HCT116 (cell line): ENCODE results near the gene C1orf35. TPM values are rescaled to one million over a fixed set of nuclear protein-coding genes. Genes with fewer than 3 reads are reported as not detected.

ENCODE experiments used
- ATAC-seq: fragments of 200-7000 bp; cut with Tn5 transposase; 2 replicates; pipeline ENCODE4 v1.9.1; 2020; ENCODE audit warnings: mild to moderate bottlenecking, moderate library complexity
- BruUV-seq: library from RNA; stranded (reverse); fragments of 400-500 nt; replicated peaks from 2 replicates; lab custom pipeline; 2021; lab: Mats Ljungman, UMichigan
- CTCF ChIA-PET: fragments of 300-600 bp; sonication (Branson Sonifier 250); formaldehyde crosslinking; loops from one replicate; lab custom pipeline; 2021; ENCODE audit warnings: antibody characterized with exemption; lab: Charles Lee
- POLR2A ChIA-PET: fragments of 300-600, 350-600 bp; sonication (Branson Sonifier 250); formaldehyde crosslinking; loops from one replicate; lab custom pipeline; 2021; ENCODE audit warnings: antibody characterized with exemption; lab: Charles Lee
- RAD21 ChIA-PET, 2 experiments: fragments of 300-600 bp; sonication (Branson Sonifier 250); formaldehyde crosslinking; loops; one replicate each; lab custom pipeline; 2023; ENCODE audit warnings: low total read pairs in 2 of 2; ENCODE audit not compliant: uncharacterized antibody in 2 of 2, unreplicated experiment in 2 of 2, low non-redundant PET in 1 of 2; lab: Charles Lee
- DNase-seq: peaks from one replicate; pipeline ENCODE4 v3.0.0-alpha.2; 2010; ENCODE audit warnings: low read depth, low spot score
- H2AFZ ChIP-seq: fragments of 200-600 bp; shearing (Covaris generic), sonication (generic); 2 replicates; pipeline ENCODE4 v1.6.1; 2017; ENCODE audit warnings: low read depth, mixed run types, mixed read lengths, antibody characterized with exemption, low read length; ENCODE audit not compliant: poor library complexity, severe bottlenecking
- H3K27ac ChIP-seq: 2 replicates; pipeline ENCODE4 v1.5.1; 2012; ENCODE audit warnings: low read depth, low read length
- H3K27me3 ChIP-seq: fragments of 200-600 bp; sonication (generic); 2 replicates; pipeline ENCODE4 v1.6.1; 2016; ENCODE audit warnings: mixed run types, low read length, mixed read lengths; ENCODE audit not compliant: insufficient read depth
- H3K36me3 ChIP-seq, 2 experiments: fragments of 200-500 bp in 1 of 2; fragments of 200-600 bp in 1 of 2; sonication (Bioruptor generic) in 1 of 2; sonication (generic) in 1 of 2; 2 replicates each; pipeline versions ENCODE4 v1.5.1 to v1.6.1; 2014 to 2016; ENCODE audit warnings: low read length in 2 of 2, inconsistent platforms in 1 of 2, mixed read lengths in 1 of 2, mixed run types in 1 of 2; ENCODE audit not compliant: insufficient read depth in 2 of 2, control insufficient read depth in 1 of 2
- H3K4me1 ChIP-seq, 2 experiments: fragments of 200-600 bp in 1 of 2; sonication (generic) in 1 of 2; 2 replicates each; pipeline versions ENCODE4 v1.5.1 to v1.6.1; 2012 to 2017; ENCODE audit warnings: low read length in 2 of 2, inconsistent platforms in 1 of 2, mild to moderate bottlenecking in 1 of 2, mixed read lengths in 1 of 2, mixed run types in 1 of 2, moderate library complexity in 1 of 2; ENCODE audit not compliant: insufficient read depth in 2 of 2, control insufficient read depth in 1 of 2
- H3K4me2 ChIP-seq: fragments of 200-600 bp; sonication (generic); 2 replicates; pipeline ENCODE4 v1.6.1; 2017; ENCODE audit warnings: mixed run types, low read length, mixed read lengths
- H3K4me3 ChIP-seq, 2 experiments: fragments of 200-600 bp in 1 of 2; sonication (generic) in 1 of 2; replicated peaks in 1 of 2; 2 replicates each; pipeline ENCODE4 v1.5.1; 2011 to 2016; ENCODE audit warnings: low read length in 2 of 2, control low read depth in 1 of 2, low read depth in 1 of 2, mild to moderate bottlenecking in 1 of 2, mixed read lengths in 1 of 2, mixed run types in 1 of 2
- H3K79me2 ChIP-seq: fragments of 200-600 bp; sonication (generic); 2 replicates; pipeline ENCODE4 v1.6.1; 2017; ENCODE audit warnings: mild to moderate bottlenecking, mixed run types, low read length, moderate library complexity, mixed read lengths; ENCODE audit not compliant: insufficient read depth
- H3K9ac ChIP-seq: fragments of 200-600 bp; sonication (generic); 2 replicates; pipeline ENCODE4 v1.6.1; 2016; ENCODE audit warnings: low read length, mixed read lengths
- H3K9me2 ChIP-seq: fragments of 200-600 bp; sonication (generic), shearing (Covaris generic); 2 replicates; pipeline ENCODE4 v1.6.1; 2017; ENCODE audit warnings: mixed run types, mild to moderate bottlenecking, moderate library complexity; ENCODE audit not compliant: insufficient read depth
- H3K9me3 ChIP-seq, 2 experiments: fragments of 200-500 bp in 1 of 2; fragments of 200-600 bp in 1 of 2; sonication (Bioruptor generic) in 1 of 2; sonication (generic) in 1 of 2; 2 replicates each; pipeline ENCODE4 v1.6.1; 2014 to 2017; ENCODE audit warnings: low read length in 2 of 2, mixed read lengths in 2 of 2, inconsistent platforms in 1 of 2, low read depth in 1 of 2, mild to moderate bottlenecking in 1 of 2, mixed run types in 1 of 2, moderate library complexity in 1 of 2; ENCODE audit not compliant: control insufficient read depth in 1 of 2, insufficient read depth in 1 of 2
- H4K20me1 ChIP-seq: fragments of 200-600 bp; sonication (generic), shearing (Covaris generic); 2 replicates; pipeline ENCODE4 v1.6.1; 2017; ENCODE audit warnings: mixed run types, mild to moderate bottlenecking, moderate library complexity; ENCODE audit not compliant: insufficient read depth
- CEBPB ChIP-seq: IDR thresholded peaks from 2 replicates; pipeline ENCODE4 v1.6.1; 2012; ENCODE audit warnings: low read depth
- EZH2 ChIP-seq: fragments of 200-600 bp; sonication (generic); IDR thresholded peaks from 2 replicates; pipeline ENCODE4 v1.6.1; 2017; ENCODE audit warnings: antibody characterized with exemption, mixed run types
- EZH2phosphoT487 ChIP-seq: fragments of 200-600 bp; IDR thresholded peaks from 2 replicates; pipeline ENCODE4 v1.6.1; 2018; ENCODE audit warnings: antibody characterized with exemption, borderline replicate concordance
- FOSL1 ChIP-seq: IDR thresholded peaks from 2 replicates; pipeline ENCODE4 v1.6.1; 2012; ENCODE audit warnings: low read depth
- RAD21 ChIP-seq: IDR thresholded peaks from 2 replicates; pipeline ENCODE4 v1.6.1; 2012; ENCODE audit warnings: low read depth, mild to moderate bottlenecking
- SIN3A ChIP-seq: IDR thresholded peaks from 2 replicates; pipeline ENCODE4 v1.6.1; 2012; ENCODE audit warnings: low read depth
- SP1 ChIP-seq: IDR thresholded peaks from 2 replicates; pipeline ENCODE4 v1.6.1; 2012; ENCODE audit warnings: low read depth
- SRF ChIP-seq: IDR thresholded peaks from 2 replicates; pipeline ENCODE4 v1.6.1; 2012; ENCODE audit warnings: low read depth
- TCF7L2 ChIP-seq: IDR thresholded peaks from 2 replicates; pipeline ENCODE4 v1.7.0; 2011; ENCODE audit warnings: borderline replicate concordance, inconsistent platforms; ENCODE audit not compliant: insufficient read depth, insufficient read length; ENCODE audit errors: extremely low read depth
- YY1 ChIP-seq: IDR thresholded peaks from 2 replicates; pipeline ENCODE4 v1.6.1; 2011; ENCODE audit warnings: low read length, low read depth, moderate library complexity, mild to moderate bottlenecking; ENCODE audit not compliant: insufficient replicate concordance; ENCODE audit errors: extremely low read depth
- ZFX ChIP-seq: fragments of 450-650 bp; IDR thresholded peaks from 2 replicates; pipeline ENCODE4 v1.6.1; 2017
- ZNF274 ChIP-seq: fragments of 200-500 bp; sonication (Bioruptor generic); IDR thresholded peaks from 2 replicates; pipeline ENCODE4 v1.6.1; 2014; ENCODE audit warnings: mild to moderate bottlenecking, low read depth, low read length, inconsistent platforms
- intact Hi-C: fragments of 100-400 bp; cut with micrococcal nuclease; formaldehyde crosslinking; loops from 2 replicates; pipeline ENCODE4 v1.10.0; 2022
- total RNA-seq: library from RNA; stranded (reverse); gene quantifications from one replicate; pipeline ENCODE4 v1.2.1, GENCODE V29; 2021; ENCODE audit not compliant: unreplicated experiment
- TF ChIP-seq, protein P1 (sequence below): IDR thresholded peaks from 2 replicates; pipeline ENCODE4 v1.6.1; 2011; ENCODE audit warnings: mild to moderate bottlenecking, low read length, moderate library complexity; ENCODE audit not compliant: insufficient replicate concordance; ENCODE audit errors: extremely low read depth
- TF ChIP-seq, protein P2 (sequence below), 3 experiments: fragments of 200-600 bp in 1 of 3; sonication (generic) in 1 of 3; IDR thresholded peaks in 2 of 3; conservative IDR thresholded peaks in 1 of 3; 2 replicates each; pipeline ENCODE4 v1.5.1; 2012 to 2017; ENCODE audit warnings: low read depth in 2 of 3, low read length in 2 of 3, antibody characterized with exemption in 1 of 3, borderline replicate concordance in 1 of 3, control low read depth in 1 of 3, mild to moderate bottlenecking in 1 of 3, mixed read lengths in 1 of 3, mixed run types in 1 of 3, moderate library complexity in 1 of 3; ENCODE audit not compliant: insufficient read depth in 1 of 3
- TF ChIP-seq, protein P3 (sequence below): IDR thresholded peaks from 2 replicates; pipeline ENCODE4 v1.6.1; 2012; ENCODE audit warnings: low read depth
- TF ChIP-seq, protein P4 (sequence below): IDR thresholded peaks from 2 replicates; pipeline ENCODE4 v1.6.1; 2012
- TF ChIP-seq, protein P5 (sequence below): IDR thresholded peaks from 2 replicates; pipeline ENCODE4 v1.6.1; 2012

The C1orf35 gene
- total RNA-seq, 1 experiment from 2014 or later: 26.1 TPM

DNA sequence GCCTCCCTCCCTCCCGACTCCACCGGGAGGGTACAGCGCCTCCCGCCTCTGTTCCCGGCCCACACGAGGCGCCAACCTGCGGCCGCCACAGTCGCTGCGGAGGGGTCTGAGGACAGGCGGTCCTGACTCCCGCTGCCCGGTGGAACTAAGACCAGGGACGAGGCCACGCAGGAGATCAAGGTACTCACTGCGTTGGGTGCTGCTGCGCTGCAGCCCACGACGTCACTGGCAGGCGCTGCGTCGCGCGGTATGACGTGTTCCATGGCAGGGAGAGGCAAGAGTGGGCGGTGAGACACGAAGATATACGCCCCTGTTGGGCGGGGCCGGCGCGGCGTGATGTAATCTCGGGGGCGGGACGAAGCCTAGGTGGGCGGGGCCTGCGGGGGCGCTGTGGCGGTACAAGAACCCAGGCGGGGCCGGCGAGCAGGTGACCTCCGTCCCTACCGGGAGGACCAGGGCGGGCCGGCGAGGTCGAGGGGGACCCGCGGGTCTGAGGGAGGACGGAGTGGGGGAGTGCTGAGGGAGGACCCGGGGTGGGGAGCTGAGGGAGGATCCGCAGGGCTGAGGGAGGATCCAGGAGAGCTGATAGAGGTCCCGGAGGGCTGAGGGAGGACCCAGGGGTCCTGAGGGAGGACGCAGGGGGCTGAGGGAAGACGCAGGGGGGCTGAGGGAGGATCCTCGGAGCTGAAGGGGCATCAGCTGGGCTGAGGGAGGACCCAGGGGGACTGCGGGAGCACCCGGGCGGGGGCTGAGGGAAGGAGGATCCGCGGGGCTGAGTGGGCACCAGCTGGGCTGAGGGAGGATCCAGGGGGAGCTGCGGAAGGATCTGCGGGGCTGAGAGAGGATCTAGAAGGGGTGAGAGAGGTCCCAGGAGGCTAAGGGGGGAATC lies 6.2 kb upstream of the C1orf35 start, which contains the start of gene MRPL55:
Gene MRPL55, minus strand, starts transcription at position 227 of the 889 bp plus-strand sequence. CDS start 1,039 bp downstream, outside the sequence.
- Histone ChIP-seq H3K27me3 (no peaks in the 10 kb centered on the region), H2AFZ (no peak within 1 kb of the TSS), H3K4me3 (peak within 1 kb of the TSS; percentile 97 to 98), H3K36me3 (peaks cover 0 to 14% of the 10 kb centered on the region in 2 experiments; a peak in 1 of 4 replicates), H3K9me3 (no peaks in the 10 kb centered on the region), H3K27ac (peak within 1 kb of the TSS; percentile 57), H4K20me1 (no peaks in the 10 kb centered on the region), H3K79me2 (peaks cover 25% of the 10 kb centered on the region), H3K4me2 (peak within 1 kb of the TSS; percentile 99), H3K9me2 (no peaks in the 10 kb centered on the region), H3K9ac (peak within 1 kb of the TSS; percentile 97), H3K4me1 (peaks cover 4 to 14% of the 10 kb centered on the region in 2 experiments; a peak in 3 of 4 replicates)
- DNase-seq (peak; percentile 91), ATAC-seq (peak; percentile 91)
- CTCF ChIA-PET: interaction anchor here (0.5 to 1.7 kb wide), 2 partner anchors 22 to 363 kb away, joined by 3 to 6 read pairs; no protein-coding TSS in a partner anchor
- RAD21 ChIA-PET: no interaction called here
- no TSS peak for BruUV-seq
- POLR2A ChIA-PET: interaction anchor here (0.8 kb wide), 1 partner anchor 22 kb away, joined by 6 read pairs; no protein-coding TSS in a partner anchor
- intact Hi-C loops: loop anchor here (2.0 kb wide), 1 partner anchor 31 kb away; the partner anchor contains the start of gene GUK1
- TF ChIP-seq, protein P1, sequence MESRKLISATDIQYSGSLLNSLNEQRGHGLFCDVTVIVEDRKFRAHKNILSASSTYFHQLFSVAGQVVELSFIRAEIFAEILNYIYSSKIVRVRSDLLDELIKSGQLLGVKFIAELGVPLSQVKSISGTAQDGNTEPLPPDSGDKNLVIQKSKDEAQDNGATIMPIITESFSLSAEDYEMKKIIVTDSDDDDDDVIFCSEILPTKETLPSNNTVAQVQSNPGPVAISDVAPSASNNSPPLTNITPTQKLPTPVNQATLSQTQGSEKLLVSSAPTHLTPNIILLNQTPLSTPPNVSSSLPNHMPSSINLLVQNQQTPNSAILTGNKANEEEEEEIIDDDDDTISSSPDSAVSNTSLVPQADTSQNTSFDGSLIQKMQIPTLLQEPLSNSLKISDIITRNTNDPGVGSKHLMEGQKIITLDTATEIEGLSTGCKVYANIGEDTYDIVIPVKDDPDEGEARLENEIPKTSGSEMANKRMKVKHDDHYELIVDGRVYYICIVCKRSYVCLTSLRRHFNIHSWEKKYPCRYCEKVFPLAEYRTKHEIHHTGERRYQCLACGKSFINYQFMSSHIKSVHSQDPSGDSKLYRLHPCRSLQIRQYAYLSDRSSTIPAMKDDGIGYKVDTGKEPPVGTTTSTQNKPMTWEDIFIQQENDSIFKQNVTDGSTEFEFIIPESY: no peak
- TF ChIP-seq SIN3A (no peak), ZFX (peak; percentile 51; the same call in 1 of the 2 replicates), ZNF274 (no peak), EZH2phosphoT487 (no peak), RAD21 (no peak), TCF7L2 (peak; percentile 64), SRF (no peak), CEBPB (no peak), FOSL1 (no peak), YY1 (peak; percentile 78), SP1 (no peak), EZH2 (no peak)
- TF ChIP-seq, protein P2, sequence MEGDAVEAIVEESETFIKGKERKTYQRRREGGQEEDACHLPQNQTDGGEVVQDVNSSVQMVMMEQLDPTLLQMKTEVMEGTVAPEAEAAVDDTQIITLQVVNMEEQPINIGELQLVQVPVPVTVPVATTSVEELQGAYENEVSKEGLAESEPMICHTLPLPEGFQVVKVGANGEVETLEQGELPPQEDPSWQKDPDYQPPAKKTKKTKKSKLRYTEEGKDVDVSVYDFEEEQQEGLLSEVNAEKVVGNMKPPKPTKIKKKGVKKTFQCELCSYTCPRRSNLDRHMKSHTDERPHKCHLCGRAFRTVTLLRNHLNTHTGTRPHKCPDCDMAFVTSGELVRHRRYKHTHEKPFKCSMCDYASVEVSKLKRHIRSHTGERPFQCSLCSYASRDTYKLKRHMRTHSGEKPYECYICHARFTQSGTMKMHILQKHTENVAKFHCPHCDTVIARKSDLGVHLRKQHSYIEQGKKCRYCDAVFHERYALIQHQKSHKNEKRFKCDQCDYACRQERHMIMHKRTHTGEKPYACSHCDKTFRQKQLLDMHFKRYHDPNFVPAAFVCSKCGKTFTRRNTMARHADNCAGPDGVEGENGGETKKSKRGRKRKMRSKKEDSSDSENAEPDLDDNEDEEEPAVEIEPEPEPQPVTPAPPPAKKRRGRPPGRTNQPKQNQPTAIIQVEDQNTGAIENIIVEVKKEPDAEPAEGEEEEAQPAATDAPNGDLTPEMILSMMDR (IDR thresholded peaks at IDR 0.05 in 2 of 3, conservative IDR thresholded peaks at IDR 0.05 in 1 of 3; ENCODE audit: borderline replicate concordance in 1 of 3, insufficient read depth in 1 of 3, low read depth in 2 of 3, low read length in 2 of 3): no peak
- TF ChIP-seq, protein P3, sequence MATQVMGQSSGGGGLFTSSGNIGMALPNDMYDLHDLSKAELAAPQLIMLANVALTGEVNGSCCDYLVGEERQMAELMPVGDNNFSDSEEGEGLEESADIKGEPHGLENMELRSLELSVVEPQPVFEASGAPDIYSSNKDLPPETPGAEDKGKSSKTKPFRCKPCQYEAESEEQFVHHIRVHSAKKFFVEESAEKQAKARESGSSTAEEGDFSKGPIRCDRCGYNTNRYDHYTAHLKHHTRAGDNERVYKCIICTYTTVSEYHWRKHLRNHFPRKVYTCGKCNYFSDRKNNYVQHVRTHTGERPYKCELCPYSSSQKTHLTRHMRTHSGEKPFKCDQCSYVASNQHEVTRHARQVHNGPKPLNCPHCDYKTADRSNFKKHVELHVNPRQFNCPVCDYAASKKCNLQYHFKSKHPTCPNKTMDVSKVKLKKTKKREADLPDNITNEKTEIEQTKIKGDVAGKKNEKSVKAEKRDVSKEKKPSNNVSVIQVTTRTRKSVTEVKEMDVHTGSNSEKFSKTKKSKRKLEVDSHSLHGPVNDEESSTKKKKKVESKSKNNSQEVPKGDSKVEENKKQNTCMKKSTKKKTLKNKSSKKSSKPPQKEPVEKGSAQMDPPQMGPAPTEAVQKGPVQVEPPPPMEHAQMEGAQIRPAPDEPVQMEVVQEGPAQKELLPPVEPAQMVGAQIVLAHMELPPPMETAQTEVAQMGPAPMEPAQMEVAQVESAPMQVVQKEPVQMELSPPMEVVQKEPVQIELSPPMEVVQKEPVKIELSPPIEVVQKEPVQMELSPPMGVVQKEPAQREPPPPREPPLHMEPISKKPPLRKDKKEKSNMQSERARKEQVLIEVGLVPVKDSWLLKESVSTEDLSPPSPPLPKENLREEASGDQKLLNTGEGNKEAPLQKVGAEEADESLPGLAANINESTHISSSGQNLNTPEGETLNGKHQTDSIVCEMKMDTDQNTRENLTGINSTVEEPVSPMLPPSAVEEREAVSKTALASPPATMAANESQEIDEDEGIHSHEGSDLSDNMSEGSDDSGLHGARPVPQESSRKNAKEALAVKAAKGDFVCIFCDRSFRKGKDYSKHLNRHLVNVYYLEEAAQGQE: no peak
- TF ChIP-seq, protein P4, sequence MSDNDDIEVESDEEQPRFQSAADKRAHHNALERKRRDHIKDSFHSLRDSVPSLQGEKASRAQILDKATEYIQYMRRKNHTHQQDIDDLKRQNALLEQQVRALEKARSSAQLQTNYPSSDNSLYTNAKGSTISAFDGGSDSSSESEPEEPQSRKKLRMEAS: no peak
- TF ChIP-seq, protein P5, sequence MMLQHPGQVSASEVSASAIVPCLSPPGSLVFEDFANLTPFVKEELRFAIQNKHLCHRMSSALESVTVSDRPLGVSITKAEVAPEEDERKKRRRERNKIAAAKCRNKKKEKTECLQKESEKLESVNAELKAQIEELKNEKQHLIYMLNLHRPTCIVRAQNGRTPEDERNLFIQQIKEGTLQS: no peak
